ENCODE data around the gene TNFRSF14. TPM values are rescaled to one million over a fixed set of nuclear protein-coding genes. Genes with fewer than 3 reads are reported as not detected.

Gene TNFRSF14
- total and polyA plus RNA-seq, 4 donors, result 14.8 to 38.1 (median 29.1) TPM

GRCh38 chr1:2535981-2536380 lies 20.2 kb upstream of the TNFRSF14 start:
- peaks cover 0 to 16% (median 5%) of the 10 kb centered on the region in 4 donors for H3K4me1 ChIP-seq (ENCODE audit: control insufficient read depth in 4 of 4, insufficient read depth in 4 of 4, low read length in 3 of 4)
- H3K9ac ChIP-seq (ENCODE audit: low read depth in 1 of 2, low read length in 2 of 2), result no peak overlapping the region
- no peaks in the 10 kb centered on the region for H3K36me3 ChIP-seq (ENCODE audit: control insufficient read depth in 4 of 4, insufficient read depth in 3 of 4, low read depth in 1 of 4, low read length in 3 of 4)
- no peak overlapping the region for H3K4me3 ChIP-seq (ENCODE audit: low read depth in 1 of 3, low read length in 3 of 3)
- H3K27me3 ChIP-seq (ENCODE audit: control insufficient read depth in 4 of 4, insufficient read depth in 4 of 4, low read length in 3 of 4), result no peaks in the 10 kb centered on the region
- H3K27ac ChIP-seq (ENCODE audit: low read depth in 1 of 2, low read length in 2 of 2), result no peak overlapping the region
- no peak for DNase-seq (ENCODE audit: low spot score)
- 80% methylated on average over 9 of the region's 9 CpGs for WGBS
- no peaks in the 10 kb centered on the region for H3K9me3 ChIP-seq (ENCODE audit: control insufficient read depth in 4 of 4, low read length in 3 of 4)
- TF ChIP-seq TAF1 (conservative IDR thresholded peaks at IDR 0.05) (no peak), HNF4A (conservative IDR thresholded peaks at IDR 0.05) (no peak), FOXA1 (IDR thresholded peaks at IDR 0.05) (no peak)

- H3K4me1 ChIP-seq (ENCODE audit: control insufficient read depth in 4 of 4, insufficient read depth in 4 of 4, low read length in 3 of 4), result peaks cover 0 to 14% (median 2%) of the 10 kb centered on the region in 4 donors
- 63% methylated on average over 9 of the region's 9 CpGs for WGBS
- no peak overlapping the region for H3K9ac ChIP-seq (ENCODE audit: low read depth in 1 of 2, low read length in 2 of 2)
- no peaks in the 10 kb centered on the region for H3K9me3 ChIP-seq (ENCODE audit: control insufficient read depth in 4 of 4, low read length in 3 of 4)
- no peaks in the 10 kb centered on the region for H3K36me3 ChIP-seq (ENCODE audit: control insufficient read depth in 4 of 4, insufficient read depth in 3 of 4, low read depth in 1 of 4, low read length in 3 of 4)
- H3K27me3 ChIP-seq (ENCODE audit: control insufficient read depth in 4 of 4, insufficient read depth in 4 of 4, low read length in 3 of 4), result no peaks in the 10 kb centered on the region
- H3K4me3 ChIP-seq (ENCODE audit: low read depth in 1 of 3, low read length in 3 of 3), result no peak overlapping the region
- no peak for DNase-seq (ENCODE audit: low spot score)
- TF ChIP-seq SP1 (IDR thresholded peaks at IDR 0.05) (no peak), NR2F2 (IDR thresholded peaks at IDR 0.05) (no peak), RAD21 (IDR thresholded peaks at IDR 0.05) (no peak), CTCF (IDR thresholded peaks at IDR 0.05; ENCODE audit: low read depth, low read length, missing input control) (no peak), REST (IDR thresholded peaks at IDR 0.05) (no peak), JUND (IDR thresholded peaks at IDR 0.05) (no peak), GABPA (IDR thresholded peaks at IDR 0.05 in 1 of 2, conservative IDR thresholded peaks at IDR 0.05 in 1 of 2) (no peak), HNF4A (conservative IDR thresholded peaks at IDR 0.05) (no peak), RXRA (IDR thresholded peaks at IDR 0.05) (no peak), FOXA1 (IDR thresholded peaks at IDR 0.05) (no peak), ZBTB33 (IDR thresholded peaks at IDR 0.05) (no peak), HNF4G (IDR thresholded peaks at IDR 0.05) (no peak), YY1 (IDR thresholded peaks at IDR 0.05) (no peak)
- no peak overlapping the region for H3K27ac ChIP-seq (ENCODE audit: low read depth in 1 of 2, low read length in 2 of 2)
These were observed 18.4 kb upstream of the TNFRSF14 start for GRCh38 chr1:2537784-2538115.
